GM12801 (cell line): ENCODE results near the gene UCN.

Experiments used
- CTCF ChIP-seq: IDR thresholded peaks from one replicate; pipeline ENCODE4 v1.5.1; 2011; ENCODE audit warnings: control low read depth; ENCODE audit not compliant: insufficient read length; ENCODE audit errors: extremely low read depth

Gene UCN

GRCh38 chr2:27264253-27264752 is 43.9 kb downstream of the UCN start:
- no peak for TF ChIP-seq CTCF

GRCh38 chr2:27263287-27264252 is 44.7 kb downstream of the UCN start:
- TF ChIP-seq CTCF = no peak

- no peak for TF ChIP-seq CTCF
Measured at GRCh38 chr2:27262379-27263286, 45.6 kb downstream of the UCN start, which contains the start of gene SLC30A3. TSS of gene SLC30A3 (minus strand) at chr2:27263047. CDS start at chr2:27262906, 141 bp downstream.

- TF ChIP-seq CTCF = no peak
Measured at GRCh38 chr2:27261926-27262298, 46.3 kb downstream of the UCN start.

GRCh38 chr2:27261241-27261925 is 46.9 kb downstream of the UCN start:
- no peak for TF ChIP-seq CTCF

- no peak for TF ChIP-seq CTCF
Measured at GRCh38 chr2:27258051-27258450, 50.2 kb downstream of the UCN start.
